ENCODE results near the gene AMACR.

GRCh38 chr5:34007201-34007620 is 639 bp downstream of the AMACR start:
- TF ChIP-seq MAX (IDR thresholded peaks at IDR 0.05) (no peak), EZH2 (IDR thresholded peaks at IDR 0.05; ENCODE audit: low read depth, low read length, severe bottlenecking) (no peak), POLR2AphosphoS5 (IDR thresholded peaks at IDR 0.05; ENCODE audit: low read depth, low read length) (no peak), KDM1A (IDR thresholded peaks at IDR 0.05; ENCODE audit: borderline replicate concordance, low read length) (no peak), MAFK (IDR thresholded peaks at IDR 0.05; ENCODE audit: low read depth, low read length) (no peak), FOSL1 (IDR thresholded peaks at IDR 0.05; ENCODE audit: insufficient read depth, low read depth, low read length) (no peak), SRF (IDR thresholded peaks at IDR 0.05; ENCODE audit: low read depth, low read length) (no peak), SIX5 (IDR thresholded peaks at IDR 0.05; ENCODE audit: low read depth, low read length) (no peak), RAD21 (IDR thresholded peaks at IDR 0.05 in 1 of 2, conservative IDR thresholded peaks at IDR 0.05 in 1 of 2; ENCODE audit: low read depth in 2 of 2, low read length in 2 of 2) (no peak), TAF1 (IDR thresholded peaks at IDR 0.05; ENCODE audit: low read depth, low read length) (no peak), BRCA1 (IDR thresholded peaks at IDR 0.05; ENCODE audit: low read depth, low read length) (no peak), POLR2A (IDR thresholded peaks at IDR 0.05; ENCODE audit: control extremely low read depth in 1 of 2, low read depth in 2 of 2, low read length in 2 of 2) (no peak)
- TF ChIP-seq, protein P1, sequence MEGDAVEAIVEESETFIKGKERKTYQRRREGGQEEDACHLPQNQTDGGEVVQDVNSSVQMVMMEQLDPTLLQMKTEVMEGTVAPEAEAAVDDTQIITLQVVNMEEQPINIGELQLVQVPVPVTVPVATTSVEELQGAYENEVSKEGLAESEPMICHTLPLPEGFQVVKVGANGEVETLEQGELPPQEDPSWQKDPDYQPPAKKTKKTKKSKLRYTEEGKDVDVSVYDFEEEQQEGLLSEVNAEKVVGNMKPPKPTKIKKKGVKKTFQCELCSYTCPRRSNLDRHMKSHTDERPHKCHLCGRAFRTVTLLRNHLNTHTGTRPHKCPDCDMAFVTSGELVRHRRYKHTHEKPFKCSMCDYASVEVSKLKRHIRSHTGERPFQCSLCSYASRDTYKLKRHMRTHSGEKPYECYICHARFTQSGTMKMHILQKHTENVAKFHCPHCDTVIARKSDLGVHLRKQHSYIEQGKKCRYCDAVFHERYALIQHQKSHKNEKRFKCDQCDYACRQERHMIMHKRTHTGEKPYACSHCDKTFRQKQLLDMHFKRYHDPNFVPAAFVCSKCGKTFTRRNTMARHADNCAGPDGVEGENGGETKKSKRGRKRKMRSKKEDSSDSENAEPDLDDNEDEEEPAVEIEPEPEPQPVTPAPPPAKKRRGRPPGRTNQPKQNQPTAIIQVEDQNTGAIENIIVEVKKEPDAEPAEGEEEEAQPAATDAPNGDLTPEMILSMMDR (IDR thresholded peaks at IDR 0.05; ENCODE audit: control extremely low read depth in 1 of 3, insufficient read depth in 1 of 3, low read depth in 1 of 3, low read length in 3 of 3): no peak
- TF ChIP-seq, protein P2, sequence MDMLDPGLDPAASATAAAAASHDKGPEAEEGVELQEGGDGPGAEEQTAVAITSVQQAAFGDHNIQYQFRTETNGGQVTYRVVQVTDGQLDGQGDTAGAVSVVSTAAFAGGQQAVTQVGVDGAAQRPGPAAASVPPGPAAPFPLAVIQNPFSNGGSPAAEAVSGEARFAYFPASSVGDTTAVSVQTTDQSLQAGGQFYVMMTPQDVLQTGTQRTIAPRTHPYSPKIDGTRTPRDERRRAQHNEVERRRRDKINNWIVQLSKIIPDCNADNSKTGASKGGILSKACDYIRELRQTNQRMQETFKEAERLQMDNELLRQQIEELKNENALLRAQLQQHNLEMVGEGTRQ (IDR thresholded peaks at IDR 0.05; ENCODE audit: low read length): no peak

All from H1 (cell line).